Breast epithelium (tissue), 3 donors: ENCODE measurements around the gene CEP85L.

Experiments used
- POLR2A ChIP-seq: fragments of 450-650 bp; IDR thresholded peaks from one replicate; pipeline ENCODE4 v1.6.1; 2016; ENCODE audit warnings: antibody characterized with exemption, mild to moderate bottlenecking, moderate library complexity
- TF ChIP-seq, protein P1 (sequence below), 3 donors: fragments of 450-650 bp; IDR thresholded peaks; one replicate each; pipeline ENCODE4 v1.5.1; 2016 to 2017; ENCODE audit warnings: antibody characterized with exemption in 3 of 3, mild to moderate bottlenecking in 3 of 3, moderate library complexity in 3 of 3

DNA sequence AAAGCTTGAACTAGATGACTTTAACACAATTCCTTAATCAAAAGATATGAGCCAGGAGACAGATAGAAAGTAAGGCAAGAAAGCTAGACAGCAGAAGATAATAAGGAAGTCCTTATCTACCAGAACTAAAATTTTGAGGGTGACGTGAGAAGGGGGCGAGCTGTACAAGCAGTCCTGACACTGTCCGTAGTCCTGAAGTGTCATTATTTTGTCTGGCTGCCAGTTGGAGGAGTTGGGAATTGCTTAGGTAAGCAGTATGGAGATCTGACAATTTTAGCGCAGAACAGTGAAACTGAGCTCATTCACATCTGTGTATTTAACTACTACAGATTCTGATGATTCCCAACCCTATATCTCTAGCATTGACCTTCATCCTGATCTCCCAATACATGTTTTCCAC lies 25.8 kb upstream of the CEP85L start:
- TF ChIP-seq POLR2A, result no peak
- TF ChIP-seq, protein P1, sequence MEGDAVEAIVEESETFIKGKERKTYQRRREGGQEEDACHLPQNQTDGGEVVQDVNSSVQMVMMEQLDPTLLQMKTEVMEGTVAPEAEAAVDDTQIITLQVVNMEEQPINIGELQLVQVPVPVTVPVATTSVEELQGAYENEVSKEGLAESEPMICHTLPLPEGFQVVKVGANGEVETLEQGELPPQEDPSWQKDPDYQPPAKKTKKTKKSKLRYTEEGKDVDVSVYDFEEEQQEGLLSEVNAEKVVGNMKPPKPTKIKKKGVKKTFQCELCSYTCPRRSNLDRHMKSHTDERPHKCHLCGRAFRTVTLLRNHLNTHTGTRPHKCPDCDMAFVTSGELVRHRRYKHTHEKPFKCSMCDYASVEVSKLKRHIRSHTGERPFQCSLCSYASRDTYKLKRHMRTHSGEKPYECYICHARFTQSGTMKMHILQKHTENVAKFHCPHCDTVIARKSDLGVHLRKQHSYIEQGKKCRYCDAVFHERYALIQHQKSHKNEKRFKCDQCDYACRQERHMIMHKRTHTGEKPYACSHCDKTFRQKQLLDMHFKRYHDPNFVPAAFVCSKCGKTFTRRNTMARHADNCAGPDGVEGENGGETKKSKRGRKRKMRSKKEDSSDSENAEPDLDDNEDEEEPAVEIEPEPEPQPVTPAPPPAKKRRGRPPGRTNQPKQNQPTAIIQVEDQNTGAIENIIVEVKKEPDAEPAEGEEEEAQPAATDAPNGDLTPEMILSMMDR (IDR thresholded peaks at IDR 0.05), result no peak
